OCI-LY7 (cell line): ENCODE data around the gene INPP5J.

ENCODE experiments used
- EZH2phosphoT487 ChIP-seq: fragments of 200-600 bp; sonication (generic); IDR thresholded peaks from 2 replicates; pipeline ENCODE4 v1.6.1; 2018; ENCODE audit warnings: low read depth, borderline replicate concordance, mild to moderate bottlenecking, mixed run types, antibody characterized with exemption, low read length, moderate library complexity, mixed read lengths
- TF ChIP-seq, protein P1 (sequence below): fragments of 200-600 bp; sonication (generic); conservative IDR thresholded peaks from 2 replicates; pipeline ENCODE4 v1.5.1; 2014; ENCODE audit warnings: mild to moderate bottlenecking, antibody characterized with exemption, low read length, moderate library complexity, mixed read lengths

DNA sequence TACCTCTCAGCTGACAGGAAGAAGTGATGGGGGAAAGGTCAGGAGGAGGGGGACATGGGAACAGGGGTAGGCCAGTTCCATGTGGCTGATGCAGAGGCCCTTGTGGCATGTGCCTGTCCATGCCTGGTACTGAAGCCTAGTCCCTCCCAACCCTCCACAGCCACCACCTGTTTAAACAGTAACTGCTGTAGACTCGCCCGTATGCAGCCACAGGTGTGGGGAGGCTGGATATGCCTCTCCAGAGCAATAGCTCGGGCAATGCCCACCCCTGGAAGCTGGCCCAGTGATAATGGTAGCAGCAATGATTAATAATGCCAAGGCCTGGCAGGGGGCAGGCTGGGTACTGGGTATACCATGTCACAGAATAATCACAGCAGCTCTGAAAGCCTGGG, 39.4 kb upstream of the INPP5J start:
- TF ChIP-seq, protein P1, sequence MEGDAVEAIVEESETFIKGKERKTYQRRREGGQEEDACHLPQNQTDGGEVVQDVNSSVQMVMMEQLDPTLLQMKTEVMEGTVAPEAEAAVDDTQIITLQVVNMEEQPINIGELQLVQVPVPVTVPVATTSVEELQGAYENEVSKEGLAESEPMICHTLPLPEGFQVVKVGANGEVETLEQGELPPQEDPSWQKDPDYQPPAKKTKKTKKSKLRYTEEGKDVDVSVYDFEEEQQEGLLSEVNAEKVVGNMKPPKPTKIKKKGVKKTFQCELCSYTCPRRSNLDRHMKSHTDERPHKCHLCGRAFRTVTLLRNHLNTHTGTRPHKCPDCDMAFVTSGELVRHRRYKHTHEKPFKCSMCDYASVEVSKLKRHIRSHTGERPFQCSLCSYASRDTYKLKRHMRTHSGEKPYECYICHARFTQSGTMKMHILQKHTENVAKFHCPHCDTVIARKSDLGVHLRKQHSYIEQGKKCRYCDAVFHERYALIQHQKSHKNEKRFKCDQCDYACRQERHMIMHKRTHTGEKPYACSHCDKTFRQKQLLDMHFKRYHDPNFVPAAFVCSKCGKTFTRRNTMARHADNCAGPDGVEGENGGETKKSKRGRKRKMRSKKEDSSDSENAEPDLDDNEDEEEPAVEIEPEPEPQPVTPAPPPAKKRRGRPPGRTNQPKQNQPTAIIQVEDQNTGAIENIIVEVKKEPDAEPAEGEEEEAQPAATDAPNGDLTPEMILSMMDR, result no peak
- TF ChIP-seq EZH2phosphoT487, result no peak
